WI38 (cell line): ENCODE measurements around the gene AGO3.

Source experiments
- H3K4me3 ChIP-seq: 2 replicates; pipeline ENCODE4 v1.5.1; 2011; ENCODE audit warnings: low read depth, mild to moderate bottlenecking, control low read depth, low read length
- CTCF ChIP-seq: IDR thresholded peaks from 2 replicates; pipeline ENCODE4 v1.5.1; 2012; ENCODE audit warnings: low read depth, mild to moderate bottlenecking, control low read depth, low read length

The AGO3 gene

GRCh38 chr1:36081926-36082485, 151.1 kb downstream of the AGO3 start:
- no peak for TF ChIP-seq CTCF
- no peak overlapping the region for H3K4me3 ChIP-seq

GRCh38 chr1:36083219-36083618, 152.3 kb downstream of the AGO3 start:
- no peak for TF ChIP-seq CTCF
- no peak overlapping the region for H3K4me3 ChIP-seq

- no peak for TF ChIP-seq CTCF
- H3K4me3 ChIP-seq: peak within 1 kb of the TSS; percentile 54
Observed at GRCh38 chr1:36083635-36084496, 153.0 kb downstream of the AGO3 start, which contains the start of gene TEKT2. Gene TEKT2, plus strand, starts transcription at chr1:36084094. Its CDS starts 828 bp downstream, at chr1:36084922.

- H3K4me3 ChIP-seq: peak overlapping the region; percentile 54
- TF ChIP-seq CTCF: no peak
Observed at GRCh38 chr1:36084497-36085115, 153.7 kb downstream of the AGO3 start.

- no peak overlapping the region for H3K4me3 ChIP-seq
- TF ChIP-seq CTCF: no peak
Observed at GRCh38 chr1:36085126-36085525, 154.2 kb downstream of the AGO3 start.

- no peak overlapping the region for H3K4me3 ChIP-seq
- TF ChIP-seq CTCF: no peak
Observed at GRCh38 chr1:36085686-36086526, 155.0 kb downstream of the AGO3 start.
